Testis (tissue), 3 donors: ENCODE results near the gene CWC22. TPM values are rescaled to one million over a fixed set of nuclear protein-coding genes. Genes with fewer than 3 reads are reported as not detected.
"Not testable (repeated sequence)": the region's sequence is repeated elsewhere in the genome, so short reads cannot be mapped to it uniquely, and the experiment has no call there.

Experiments used
- DNase-seq: peaks from one replicate; pipeline ENCODE4 v3.0.0-alpha.2; 2019
- H3K27ac ChIP-seq, 2 donors: fragments of 200-600 bp; sonication (generic); one replicate each; pipeline ENCODE4 v1.5.1; 2019
- H3K27me3 ChIP-seq: fragments of 200-600 bp; sonication (generic); one replicate; pipeline ENCODE4 v1.5.1; 2019
- H3K36me3 ChIP-seq: fragments of 200-600 bp; sonication (generic); one replicate; pipeline ENCODE4 v1.5.1; 2017; ENCODE audit warnings: low read depth; ENCODE audit errors: missing control alignments
- H3K4me1 ChIP-seq: fragments of 200-600 bp; sonication (generic); one replicate; pipeline ENCODE4 v1.5.1; 2019
- H3K4me3 ChIP-seq, 2 donors: fragments of 200-600 bp; sonication (generic); one replicate each; pipeline ENCODE4 v1.5.1; 2017 to 2019
- H3K9me3 ChIP-seq: fragments of 200-600 bp; sonication (generic); one replicate; pipeline ENCODE4 v1.5.1; 2017
- CTCF ChIP-seq, 3 experiments: fragments of 450-650 bp in 2 of 3; fragments of 200-600 bp in 1 of 3; sonication (generic) in 1 of 3; IDR thresholded peaks; one replicate each; pipeline ENCODE4 v1.5.1; 2016 to 2019; ENCODE audit warnings: antibody characterized with exemption in 3 of 3, mild to moderate bottlenecking in 2 of 3, moderate library complexity in 1 of 3
- POLR2A ChIP-seq: fragments of 450-650 bp; IDR thresholded peaks from one replicate; pipeline ENCODE4 v1.6.1; 2017; ENCODE audit warnings: antibody characterized with exemption, mild to moderate bottlenecking, moderate library complexity
- WGBS, 2 donors: methylation state at CpG; one replicate each; pipeline ENCODE4 v1.1.5; 2018; 5-methylcytosine and 5-hydroxymethylcytosine counted together
- intact Hi-C: fragments of 100-400 bp; cut with DNase I; formaldehyde crosslinking; loops from one replicate; pipeline ENCODE4 v1.15.1; 2023; ENCODE audit warnings: low total_unique reads
- polyA plus RNA-seq: library from polyadenylated mRNA; stranded (reverse); fragments of 350-450 nt; fragmentation: Illumina TruSeq; extraction: RNeasy Lipid Tissue Mini Kit (QIAGEN cat#74804); gene quantifications from one replicate; pipeline ENCODE4 v1.2.3, GENCODE V29; 2014; ENCODE audit warnings: low read depth, low replicate concordance; ENCODE audit not compliant: insufficient read depth
- total RNA-seq, 2 donors: library from RNA; depleted of rRNA; stranded (reverse); fragments of >200 nt; gene quantifications; one replicate each; pipeline ENCODE4 v1.2.3, GENCODE V29; 2016

CWC22 gene
- total and polyA plus RNA-seq, 3 donors from 2014 or later: 4.4 to 21.6 (median 20.1) TPM

- Histone ChIP-seq H3K27ac (no peak overlapping the region), H3K4me3 (no peak overlapping the region), H3K4me1 (no peaks in the 10 kb centered on the region), H3K36me3 (no peaks in the 10 kb centered on the region), H3K9me3 (no peaks in the 10 kb centered on the region), H3K27me3 (no peaks in the 10 kb centered on the region)
- 67 to 84% methylated on average over 4 of the region's 4 CpGs for WGBS, 2 donors
- intact Hi-C loops: no loop called here
- TF ChIP-seq CTCF (IDR thresholded peaks at IDR 0.05) (no peak), POLR2A (no peak)
- no peak for DNase-seq
Observed at GRCh38 chr2:179963626-179964025, 43.5 kb downstream of the CWC22 start.

GRCh38 chr2:179958251-179958650 is 48.8 kb downstream of the CWC22 start:
- H3K4me3 ChIP-seq, H3K27me3 ChIP-seq, H3K36me3 ChIP-seq, H3K4me1 ChIP-seq, intact Hi-C loops, DNase-seq, H3K27ac ChIP-seq, H3K9me3 ChIP-seq: not testable (repeated sequence)
- WGBS, 2 donors: 92 to 95% methylated on average over 4 of the region's 4 CpGs

GRCh38 chr2:179954026-179954425 is 53.1 kb downstream of the CWC22 start:
- 88 to 95% methylated on average over 4 of the region's 4 CpGs for WGBS, 2 donors
- Histone ChIP-seq H3K27me3 (no peaks in the 10 kb centered on the region), H3K4me3 (no peak overlapping the region), H3K36me3 (no peaks in the 10 kb centered on the region), H3K9me3 (no peaks in the 10 kb centered on the region), H3K4me1 (no peaks in the 10 kb centered on the region), H3K27ac (no peak overlapping the region)
- TF ChIP-seq CTCF (IDR thresholded peaks at IDR 0.05) (no peak), POLR2A (no peak)
- DNase-seq: no peak
- intact Hi-C loops: no loop called here

- H3K4me3 ChIP-seq: no peak overlapping the region
- no peaks in the 10 kb centered on the region for H3K9me3 ChIP-seq
- no peaks in the 10 kb centered on the region for H3K36me3 ChIP-seq
- WGBS, 2 donors: 95 to 97% methylated on average over 1 of the region's 1 CpG
- H3K27me3 ChIP-seq: no peaks in the 10 kb centered on the region
- no peak for TF ChIP-seq CTCF (IDR thresholded peaks at IDR 0.05)
- TF ChIP-seq POLR2A: no peak
- no peak for DNase-seq
- H3K4me1 ChIP-seq: no peaks in the 10 kb centered on the region
- H3K27ac ChIP-seq: no peak overlapping the region
- intact Hi-C loops: no loop called here
Observed at GRCh38 chr2:179953359-179953758, 53.7 kb downstream of the CWC22 start.

- Histone ChIP-seq H3K27me3 (no peaks in the 10 kb centered on the region), H3K4me1 (no peaks in the 10 kb centered on the region), H3K27ac (no peak overlapping the region), H3K4me3 (no peak overlapping the region), H3K36me3 (no peaks in the 10 kb centered on the region), H3K9me3 (no peaks in the 10 kb centered on the region)
- 90 to 91% methylated on average over 2 of the region's 2 CpGs for WGBS, 2 donors
- TF ChIP-seq POLR2A: no peak
- TF ChIP-seq CTCF (IDR thresholded peaks at IDR 0.05): no peak
- intact Hi-C loops: no loop called here
- no peak for DNase-seq
Observed at GRCh38 chr2:179952658-179953057, 54.4 kb downstream of the CWC22 start.
